Stomach (tissue), 4 donors: ENCODE results near the gene PRKX.

Experiments
- CTCF ChIP-seq, 7 experiments: fragments of 450-650 bp in 4 of 7; fragments of 200-600 bp in 3 of 7; sonication (generic) in 3 of 7; IDR thresholded peaks; one replicate each; pipeline ENCODE4 v1.5.1; 2016 to 2019; ENCODE audit warnings: antibody characterized with exemption in 7 of 7, control low read depth in 2 of 7, mild to moderate bottlenecking in 1 of 7
- EP300 ChIP-seq: sonication (generic); formaldehyde crosslinking; IDR thresholded peaks from one replicate; pipeline ENCODE4 v1.6.1; 2017; ENCODE audit warnings: antibody characterized with exemption
- POLR2A ChIP-seq, 4 donors: fragments of 450-650 bp; IDR thresholded peaks; one replicate each; pipeline ENCODE4 v1.6.1; 2016; ENCODE audit warnings: antibody characterized with exemption in 4 of 4, control low read depth in 2 of 4, mild to moderate bottlenecking in 1 of 4, moderate library complexity in 1 of 4
- POLR2AphosphoS5 ChIP-seq, 3 donors: sonication (generic); formaldehyde crosslinking; IDR thresholded peaks; one replicate each; pipeline ENCODE4 v1.6.1; 2016; ENCODE audit warnings: antibody characterized with exemption in 3 of 3

GRCh38 chrX:3648084-3648483 is 65.4 kb downstream of the PRKX start:
- TF ChIP-seq POLR2A (IDR thresholded peaks at IDR 0.05) (no peak), CTCF (IDR thresholded peaks at IDR 0.05) (no peak), EP300 (no peak), POLR2AphosphoS5 (IDR thresholded peaks at IDR 0.05) (no peak)
